PC-9 (cell line): Measurements from ENCODE around the gene IRAK1.

ENCODE experiments used
- CTCF ChIP-seq: fragments of 200-600 bp; sonication (generic); conservative IDR thresholded peaks from 2 replicates; pipeline ENCODE4 v1.6.1; 2017; ENCODE audit warnings: mixed run types, antibody characterized with exemption, mild to moderate bottlenecking, moderate library complexity
- EZH2 ChIP-seq: fragments of 200-600 bp; sonication (generic); IDR thresholded peaks from 2 replicates; pipeline ENCODE4 v1.8.0; 2017; ENCODE audit warnings: antibody characterized with exemption, low read depth

GRCh38 chrX:154027022-154027402 is 7.3 kb upstream of the IRAK1 start:
- TF ChIP-seq CTCF (no peak), EZH2 (no peak)
